ENCODE measurements around the gene ACTL8. TPM values are rescaled to one million over a fixed set of nuclear protein-coding genes. Genes with fewer than 3 reads are reported as not detected.

ACTL8 gene
- total and polyA plus RNA-seq, 10 donors: not detected

GRCh38 chr1:17780916-17781315, 25.8 kb downstream of the ACTL8 start:
- Histone ChIP-seq H3K36me3 (no peaks in the 10 kb centered on the region), H3K9me3 (no peaks in the 10 kb centered on the region), H3K4me3 (no peak overlapping the region), H3K27ac (no peak overlapping the region), H3K27me3 (replicated peaks in 1 of 7) (peaks cover 0 to 31% (median 0%) of the 10 kb centered on the region in 7 donors), H3K4me1 (no peaks in the 10 kb centered on the region)
- intact Hi-C loops (cut with DNase I; ENCODE audit: low total_unique reads): no loop called here
- TF ChIP-seq CTCF (IDR thresholded peaks at IDR 0.05 in 8 of 11, conservative IDR thresholded peaks at IDR 0.05 in 3 of 11): no peak
- TF ChIP-seq POLR2A (IDR thresholded peaks at IDR 0.05): no peak
- no peak for TF ChIP-seq POLR2AphosphoS5 (IDR thresholded peaks at IDR 0.05)
- WGBS, 5 donors: 62 to 84% (median 74%) methylated on average over 4 of the region's 4 CpGs
- DNase-seq: peak; percentile 2

- Histone ChIP-seq H3K9me3 (no peaks in the 10 kb centered on the region), H3K36me3 (no peaks in the 10 kb centered on the region), H3K4me1 (no peaks in the 10 kb centered on the region), H3K27ac (no peak overlapping the region), H3K4me3 (no peak overlapping the region), H3K27me3 (replicated peaks in 1 of 7) (peaks cover 0 to 50% (median 0%) of the 10 kb centered on the region in 7 donors)
- WGBS, 5 donors: 77 to 91% (median 88%) methylated on average over 4 to 5 of the region's 5 CpGs
- no peak for TF ChIP-seq POLR2A (IDR thresholded peaks at IDR 0.05)
- TF ChIP-seq CTCF (IDR thresholded peaks at IDR 0.05 in 8 of 11, conservative IDR thresholded peaks at IDR 0.05 in 3 of 11): no peak
- TF ChIP-seq POLR2AphosphoS5 (IDR thresholded peaks at IDR 0.05): no peak
- DNase-seq: no peak
- intact Hi-C loops (cut with DNase I; ENCODE audit: low total_unique reads): no loop called here
Observed at GRCh38 chr1:17789926-17790325, 34.8 kb downstream of the ACTL8 start.

DNA sequence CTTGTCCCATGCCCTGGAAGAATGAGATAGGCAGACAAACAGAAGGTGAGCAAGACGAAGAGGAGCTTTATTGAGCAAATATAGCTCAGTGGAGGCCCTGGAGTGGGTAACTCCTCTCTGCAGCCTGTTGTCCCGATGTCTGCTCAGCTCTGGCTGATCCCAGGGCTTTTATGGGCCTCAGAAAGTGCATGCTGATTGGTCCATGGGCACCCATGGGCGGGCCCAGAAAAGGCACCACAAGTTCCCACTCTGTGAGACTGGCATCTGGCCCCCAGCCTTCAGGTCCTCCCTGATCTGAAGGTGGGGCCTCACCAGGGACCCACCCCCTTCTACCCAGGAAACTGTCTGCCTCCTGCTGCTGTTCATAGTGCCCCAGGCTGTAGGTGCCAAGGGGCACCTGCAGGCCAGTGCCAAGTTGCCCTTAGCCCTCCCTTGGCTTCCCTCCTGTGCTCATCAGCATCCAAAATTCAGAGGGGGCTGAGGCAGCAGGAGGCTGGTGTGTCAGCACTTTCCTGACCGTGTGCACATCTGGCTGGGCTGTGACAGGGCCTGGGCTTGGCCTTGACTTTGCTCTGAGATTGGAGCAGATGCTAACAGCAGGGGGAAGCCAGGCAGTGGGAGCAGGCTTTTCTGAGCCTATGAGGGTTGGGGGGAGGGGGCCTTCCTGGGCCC, 35.4 kb downstream of the ACTL8 start:
- Histone ChIP-seq H3K4me1 (no peaks in the 10 kb centered on the region), H3K36me3 (no peaks in the 10 kb centered on the region), H3K27me3 (replicated peaks in 1 of 7) (peaks cover 0 to 51% (median 0%) of the 10 kb centered on the region in 7 donors), H3K4me3 (no peak overlapping the region), H3K27ac (no peak overlapping the region), H3K9me3 (no peaks in the 10 kb centered on the region)
- 52 to 72% (median 70%) methylated on average over 3 to 4 of the region's 4 CpGs for WGBS, 5 donors
- TF ChIP-seq POLR2A (IDR thresholded peaks at IDR 0.05): no peak
- TF ChIP-seq CTCF (IDR thresholded peaks at IDR 0.05 in 8 of 11, conservative IDR thresholded peaks at IDR 0.05 in 3 of 11): no peak
- no peak for TF ChIP-seq POLR2AphosphoS5 (IDR thresholded peaks at IDR 0.05)
- no peak for DNase-seq
- intact Hi-C loops (cut with DNase I; ENCODE audit: low total_unique reads): no loop called here

DNA sequence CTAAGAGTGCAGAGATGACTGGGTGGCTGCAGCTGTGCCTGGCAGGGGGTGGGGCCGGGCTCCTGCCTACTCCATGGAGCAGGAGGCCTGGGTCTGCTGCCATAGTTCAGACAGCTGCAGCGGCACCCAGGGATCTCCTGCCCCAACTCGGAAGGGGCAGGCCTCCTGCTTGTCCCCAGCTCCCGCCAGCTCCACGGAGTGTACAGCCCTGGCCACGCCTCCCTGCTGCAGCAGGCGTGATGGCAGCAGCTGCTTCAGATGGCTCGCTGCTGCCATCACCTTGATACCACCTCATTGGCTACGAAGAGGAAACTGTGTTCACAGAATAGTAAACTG, 35.9 kb downstream of the ACTL8 start:
- Histone ChIP-seq H3K27ac (no peak overlapping the region), H3K4me3 (no peak overlapping the region), H3K27me3 (replicated peaks in 1 of 7) (peaks cover 0 to 53% (median 0%) of the 10 kb centered on the region in 7 donors), H3K9me3 (no peaks in the 10 kb centered on the region), H3K36me3 (no peaks in the 10 kb centered on the region), H3K4me1 (no peaks in the 10 kb centered on the region)
- WGBS, 5 donors: 45 to 74% (median 66%) methylated on average over 3 to 9 of the region's 9 CpGs
- intact Hi-C loops (cut with DNase I; ENCODE audit: low total_unique reads): no loop called here
- TF ChIP-seq CTCF (IDR thresholded peaks at IDR 0.05 in 8 of 11, conservative IDR thresholded peaks at IDR 0.05 in 3 of 11): no peak
- TF ChIP-seq POLR2A (IDR thresholded peaks at IDR 0.05): no peak
- TF ChIP-seq POLR2AphosphoS5 (IDR thresholded peaks at IDR 0.05): no peak
- no peak for DNase-seq
